ENCODE measurements around the gene MLPH.

DNA sequence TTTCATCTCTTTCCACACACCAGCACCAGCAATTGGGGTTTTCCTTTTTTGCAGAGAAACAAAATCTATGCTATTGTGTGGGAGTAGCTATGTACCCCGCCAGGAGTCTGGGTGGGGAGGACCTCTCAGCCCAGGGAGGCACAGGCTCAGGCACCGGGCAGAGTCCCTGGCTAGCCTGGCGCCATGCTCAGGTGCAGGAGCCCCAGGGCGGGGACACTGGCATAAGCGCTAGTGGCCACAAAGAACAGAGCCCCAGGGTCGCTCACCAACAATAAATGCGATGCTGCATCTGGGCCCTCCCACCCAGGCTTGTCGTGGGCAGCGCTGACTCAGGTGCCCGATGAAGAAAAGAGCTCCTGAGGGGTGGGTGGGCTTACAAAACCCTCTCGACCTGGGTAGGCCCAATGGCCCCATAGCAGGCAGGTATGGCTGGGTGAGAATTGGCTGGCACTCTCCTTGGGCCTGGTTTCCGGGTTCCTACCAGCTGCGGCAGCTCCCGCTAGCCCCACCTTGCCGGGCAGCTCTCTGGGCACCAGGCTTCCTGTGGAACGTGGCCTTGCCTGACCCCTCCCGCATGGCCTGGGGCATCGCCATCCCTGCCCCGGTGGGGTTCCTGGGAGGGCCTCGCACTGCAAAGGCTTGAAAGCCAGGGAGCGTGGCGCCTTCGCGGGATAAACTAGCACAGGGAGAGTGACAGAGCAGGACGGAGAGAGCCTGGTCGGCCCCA, 41.3 kb upstream of the MLPH start:
- TF ChIP-seq POLR2AphosphoS5 (IDR thresholded peaks at IDR 0.05; ENCODE audit: low read depth, low read length), result no peak
- TF ChIP-seq PAX5 (IDR thresholded peaks at IDR 0.05; ENCODE audit: insufficient read depth, low read length, severe bottlenecking), result no peak
- no peak for TF ChIP-seq POLR2A (IDR thresholded peaks at IDR 0.05; ENCODE audit: low read depth, low read length)
- TF ChIP-seq TAF1 (IDR thresholded peaks at IDR 0.05; ENCODE audit: low read depth, low read length), result no peak
- TF ChIP-seq POU2F2 (IDR thresholded peaks at IDR 0.05; ENCODE audit: low read depth, low read length), result no peak
- no peak for TF ChIP-seq SPI1 (IDR thresholded peaks at IDR 0.05; ENCODE audit: low read depth, low read length)
